Hindlimb muscle (tissue), 1 donor: ENCODE data around the gene MB. TPM values are rescaled to one million over a fixed set of nuclear protein-coding genes. Genes with fewer than 3 reads are reported as not detected.

Source experiments
- DNase-seq: peaks from one replicate; pipeline ENCODE4 v3.0.0-alpha.2; 2013
- polyA plus RNA-seq: library from polyadenylated mRNA; unstranded; fragments of 120-200 nt; gene quantifications from one replicate; pipeline ENCODE4 v1.2.1, GENCODE V29; 2013; ENCODE audit not compliant: insufficient read length

The MB gene
- polyA plus RNA-seq, 1 donor, result 215 TPM

DNA sequence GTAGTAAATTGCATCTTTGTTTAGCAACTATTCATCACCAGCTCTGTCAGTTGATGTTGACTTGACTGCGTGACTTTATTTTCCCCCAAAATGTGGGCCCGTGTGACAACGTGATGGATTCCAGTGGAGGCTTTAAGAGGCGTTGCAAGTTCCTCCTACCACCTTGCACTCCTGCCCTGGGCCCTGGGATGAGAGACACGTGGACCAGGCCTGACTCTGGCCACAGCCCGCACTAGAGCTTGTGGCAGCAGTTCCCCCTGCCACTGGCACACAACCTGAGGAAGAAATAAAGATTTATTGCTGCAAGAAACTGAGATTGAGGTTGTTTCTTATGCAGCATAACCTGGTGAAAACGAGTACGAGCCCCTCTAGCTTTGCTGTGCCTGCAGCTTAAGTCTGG lies 44.6 kb downstream of the MB start:
- no peak for DNase-seq

DNA sequence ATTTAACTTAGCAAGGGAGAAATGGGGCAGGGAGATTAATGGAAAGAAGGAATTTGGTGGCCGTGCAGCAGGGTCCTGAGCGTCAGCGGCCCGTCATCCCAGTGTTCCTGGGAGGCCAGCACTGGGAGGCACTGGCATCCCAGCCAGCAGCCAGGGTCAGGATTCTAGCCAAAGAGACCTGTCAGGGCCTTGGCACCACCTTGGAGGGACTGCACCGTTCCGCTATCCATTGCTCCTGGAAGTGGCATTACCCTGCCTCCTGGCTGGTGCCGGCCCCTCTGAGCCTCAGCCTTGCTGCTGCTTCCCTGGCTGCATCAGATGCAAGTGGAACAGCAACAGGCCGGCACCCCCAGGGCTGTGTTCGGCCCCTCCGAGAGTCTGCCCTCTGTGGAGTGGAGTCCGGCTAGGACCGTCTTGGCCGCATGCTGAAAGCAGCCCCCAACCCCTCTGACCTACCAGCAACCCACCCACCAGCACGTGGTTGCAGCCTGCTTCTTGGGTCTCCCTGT lies 46.4 kb downstream of the MB start:
- no peak for DNase-seq

DNA sequence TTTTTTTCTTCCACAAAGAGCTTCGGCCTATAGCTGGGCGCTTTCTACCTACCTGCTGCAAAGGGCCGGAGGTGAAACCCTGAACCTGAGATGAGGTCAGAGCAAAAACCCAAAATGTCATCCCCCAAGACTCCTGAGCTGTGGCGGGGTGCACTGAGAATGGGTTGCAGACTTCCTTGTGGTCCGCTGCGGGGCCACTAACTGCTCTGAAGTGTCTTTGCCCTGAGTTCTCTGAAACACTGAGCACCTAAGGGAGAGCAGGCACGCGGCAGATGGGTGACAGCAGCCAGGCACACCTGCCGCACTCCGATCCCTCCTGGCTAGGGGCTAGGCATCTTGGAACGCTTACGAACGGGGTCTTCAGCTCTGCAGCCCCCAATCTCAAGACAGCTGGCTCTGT lies 47.2 kb downstream of the MB start:
- DNase-seq, result no peak

DNA sequence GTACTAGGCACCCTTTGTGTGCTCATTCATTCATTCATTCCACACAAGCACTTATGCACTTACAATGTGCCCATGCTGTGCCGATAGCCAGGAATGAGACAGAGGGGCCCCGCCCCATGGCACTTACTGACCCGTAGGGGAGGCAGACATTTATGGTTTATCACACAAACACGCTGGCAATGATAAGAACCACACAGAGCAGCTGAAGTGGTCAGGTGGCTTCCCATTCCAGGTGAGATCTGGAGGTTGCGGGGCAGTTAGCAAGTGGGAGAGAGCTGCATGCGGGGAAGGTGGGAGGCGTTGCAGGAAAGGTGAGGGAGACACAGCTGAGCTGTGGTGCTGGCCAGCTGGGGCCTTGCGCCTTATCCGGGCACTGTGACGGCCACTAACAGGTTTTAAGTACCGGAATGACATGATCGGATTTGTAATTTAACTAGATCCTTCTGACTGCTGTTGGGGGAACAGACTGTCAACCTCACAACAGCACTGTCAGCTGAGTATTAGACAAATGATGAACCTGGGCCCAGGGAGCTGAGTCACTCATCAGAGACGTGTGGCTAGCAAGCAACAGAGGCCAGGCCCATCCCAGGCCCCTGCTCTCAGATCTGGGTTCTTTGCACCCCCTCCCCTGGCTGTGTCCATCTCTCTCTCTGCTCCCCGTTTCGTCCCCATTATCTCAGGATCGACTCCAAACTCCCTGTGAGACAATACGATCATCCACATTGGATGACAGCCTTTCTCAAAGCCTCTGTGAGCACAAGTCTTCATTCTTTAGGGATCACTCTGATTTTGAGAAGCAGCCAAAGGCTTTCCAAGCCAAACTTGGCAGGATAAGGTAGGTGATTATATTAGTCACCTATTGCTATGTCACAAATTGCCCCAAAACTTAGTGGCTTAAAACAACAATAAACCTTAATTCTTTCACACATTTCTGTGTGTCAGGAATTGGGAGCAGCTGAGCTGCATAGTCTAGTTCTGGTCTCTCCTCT lies 48.1 kb downstream of the MB start:
- no peak for DNase-seq

DNA sequence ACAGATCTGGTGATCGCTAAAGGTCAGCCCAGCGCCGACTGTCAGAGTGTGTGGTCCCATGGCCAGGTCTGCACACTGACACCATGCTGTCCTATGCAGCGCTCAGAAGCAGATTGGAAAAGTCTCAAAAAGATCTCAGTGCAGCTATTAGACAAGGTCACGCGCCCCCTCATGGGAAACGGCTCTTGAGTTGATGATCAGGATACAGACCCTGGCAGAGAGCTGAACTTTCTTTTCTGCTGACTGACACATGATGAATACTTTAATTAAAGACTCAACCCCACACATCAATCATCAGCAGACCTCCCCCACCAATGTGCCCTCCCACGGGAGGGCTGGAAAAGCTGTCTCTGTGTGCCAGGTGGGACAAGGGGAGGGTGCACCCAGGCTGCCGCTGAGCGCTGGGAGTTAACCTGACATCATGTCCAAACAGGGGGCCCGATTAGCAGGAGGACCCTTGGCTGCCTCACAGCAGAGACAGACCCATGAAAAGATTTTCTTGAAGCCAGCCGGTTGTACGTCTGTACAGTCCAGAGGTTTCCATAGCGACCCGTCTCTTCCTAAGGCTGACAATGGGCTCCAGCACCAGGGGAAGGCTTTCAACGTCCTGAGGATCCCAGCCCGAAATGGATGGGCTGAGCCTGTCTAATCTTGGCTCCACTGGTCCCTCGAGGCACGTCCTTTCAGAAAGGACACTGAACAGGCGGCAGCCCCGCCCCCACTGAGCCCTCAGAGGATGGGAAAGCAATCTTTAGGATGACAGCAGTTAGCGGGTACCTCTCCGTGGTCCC lies 49.6 kb downstream of the MB start:
- DNase-seq, result no peak

DNA sequence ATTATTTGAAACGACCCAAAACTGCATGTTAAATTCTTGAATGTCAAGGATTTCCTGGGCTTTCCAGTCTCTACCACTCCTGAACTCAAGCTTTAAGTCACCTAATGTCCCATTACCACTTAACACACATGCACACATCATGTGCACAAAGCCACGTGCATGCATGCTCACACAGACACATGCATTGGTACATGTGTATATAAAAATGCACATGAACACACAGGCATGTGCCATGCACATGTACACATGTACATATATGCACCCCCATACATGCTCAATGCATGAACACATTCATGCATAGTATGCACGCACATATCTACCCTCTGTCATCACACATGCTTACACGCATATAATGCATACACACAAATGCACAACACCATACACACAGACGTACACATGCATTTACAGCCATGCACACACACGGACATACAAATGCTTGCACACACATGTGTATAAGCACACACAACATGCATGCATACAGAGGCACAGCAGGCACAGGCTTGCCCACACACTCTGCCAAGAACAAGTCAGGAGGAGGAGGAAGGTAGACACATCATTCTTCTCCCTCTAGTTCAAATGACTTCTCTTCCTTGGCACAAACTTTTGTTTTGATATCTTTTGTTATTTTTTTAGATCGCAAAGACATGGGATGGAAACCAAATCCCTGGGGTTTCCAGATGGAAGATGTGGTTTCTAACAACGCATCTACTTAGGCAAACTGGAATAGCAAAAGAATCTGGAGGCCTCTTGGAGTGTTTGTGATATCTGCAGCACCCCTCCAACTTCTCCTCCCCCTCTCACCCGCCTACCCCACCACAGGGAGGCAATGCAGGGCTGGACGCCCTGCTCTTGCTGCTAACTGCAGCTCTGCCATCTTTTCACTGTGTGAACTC lies 51.9 kb downstream of the MB start:
- DNase-seq, result no peak

DNA sequence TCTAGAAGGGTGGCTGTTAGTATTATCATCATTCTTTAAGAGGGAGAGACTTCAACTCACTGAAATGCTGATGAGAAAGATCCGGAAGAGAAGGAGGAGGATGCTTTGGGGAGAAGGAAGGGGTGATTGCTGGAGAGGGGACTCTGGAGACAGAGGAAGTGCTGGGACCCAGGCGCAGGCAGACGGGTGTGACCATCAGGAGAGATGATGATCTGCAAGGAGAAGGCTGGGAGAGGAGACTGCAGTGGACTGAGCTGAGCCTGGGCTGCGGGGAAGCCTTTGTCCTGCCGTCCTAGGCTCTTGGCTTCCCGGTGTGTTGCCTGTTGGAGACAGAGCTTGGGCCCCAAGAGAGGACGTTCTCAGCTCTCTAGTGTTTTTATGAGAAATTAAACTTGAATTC lies 53.9 kb downstream of the MB start:
- DNase-seq, result no peak

DNA sequence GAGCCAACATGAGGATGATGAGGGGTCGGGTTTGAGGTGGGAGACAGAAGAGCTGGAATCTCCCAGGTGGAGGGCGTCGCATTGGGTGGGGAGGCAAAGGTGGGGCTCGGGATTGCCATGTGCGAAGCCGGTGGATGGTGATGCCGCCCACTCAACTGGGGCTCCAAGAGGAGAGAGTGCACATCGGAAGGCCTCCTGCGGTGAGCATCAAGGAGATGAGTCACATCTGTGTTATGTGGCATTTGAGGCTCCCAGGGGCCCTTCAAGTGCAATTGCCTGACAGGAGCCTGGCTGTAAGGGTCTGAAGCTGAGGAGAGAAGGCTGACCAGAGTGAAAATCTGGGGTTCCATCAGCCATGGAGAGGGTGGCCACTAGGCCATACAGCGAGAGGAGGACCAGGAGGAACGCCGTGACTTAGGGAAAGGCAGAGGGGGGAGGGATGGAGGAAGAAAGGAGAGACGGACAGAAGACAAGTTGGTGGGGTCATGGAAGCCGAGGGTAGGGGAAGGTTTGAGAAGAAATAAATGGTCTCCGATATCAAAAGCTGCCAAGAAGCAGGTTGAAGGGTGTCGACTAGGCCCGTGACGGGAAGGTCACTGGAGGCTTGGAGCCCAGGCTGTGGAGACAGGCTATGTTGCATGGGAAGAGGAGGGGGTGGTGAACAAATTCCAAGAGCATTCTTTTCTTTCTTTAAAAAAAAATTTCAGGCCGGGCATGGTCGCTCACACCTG lies 55.2 kb downstream of the MB start:
- no peak for DNase-seq

DNA sequence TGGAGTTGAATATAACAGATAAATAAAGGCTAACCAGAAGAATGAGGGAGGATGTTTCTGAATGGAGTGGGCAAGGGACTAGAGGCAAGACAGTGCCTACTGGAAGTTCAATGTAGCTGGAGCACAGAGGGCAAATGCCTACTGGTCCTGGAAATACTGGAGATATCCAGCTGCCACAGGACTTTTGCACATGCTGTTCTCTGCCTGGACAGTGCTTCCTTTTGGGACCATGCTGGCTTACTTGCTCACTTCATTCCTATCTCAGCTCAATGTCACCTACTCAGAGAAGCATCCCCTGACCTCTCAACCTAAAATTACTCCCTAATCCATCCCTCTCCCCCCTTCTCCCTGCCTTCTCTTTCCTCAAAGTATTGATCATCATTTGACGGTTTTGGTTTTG lies 56.3 kb downstream of the MB start:
- no peak for DNase-seq

DNA sequence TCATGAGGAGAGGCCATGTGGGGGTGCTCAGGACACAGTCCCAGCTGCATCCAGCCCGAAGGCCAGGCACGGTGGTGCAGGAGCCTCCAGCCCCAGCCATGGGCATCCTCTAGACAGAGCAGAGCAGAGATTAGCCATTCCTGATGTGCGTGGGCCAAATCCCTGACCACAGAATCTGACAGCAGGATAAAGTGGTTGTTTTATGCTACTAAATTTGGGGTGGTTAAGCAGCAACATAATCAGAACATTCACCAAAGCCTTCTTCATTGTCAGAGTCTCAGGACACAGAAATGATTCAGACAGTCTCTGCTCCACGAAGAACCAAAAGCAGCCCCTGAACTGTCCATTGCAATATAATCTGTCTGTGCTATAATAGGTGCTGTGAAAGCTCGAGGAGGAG lies 56.8 kb downstream of the MB start:
- DNase-seq, result no peak

DNA sequence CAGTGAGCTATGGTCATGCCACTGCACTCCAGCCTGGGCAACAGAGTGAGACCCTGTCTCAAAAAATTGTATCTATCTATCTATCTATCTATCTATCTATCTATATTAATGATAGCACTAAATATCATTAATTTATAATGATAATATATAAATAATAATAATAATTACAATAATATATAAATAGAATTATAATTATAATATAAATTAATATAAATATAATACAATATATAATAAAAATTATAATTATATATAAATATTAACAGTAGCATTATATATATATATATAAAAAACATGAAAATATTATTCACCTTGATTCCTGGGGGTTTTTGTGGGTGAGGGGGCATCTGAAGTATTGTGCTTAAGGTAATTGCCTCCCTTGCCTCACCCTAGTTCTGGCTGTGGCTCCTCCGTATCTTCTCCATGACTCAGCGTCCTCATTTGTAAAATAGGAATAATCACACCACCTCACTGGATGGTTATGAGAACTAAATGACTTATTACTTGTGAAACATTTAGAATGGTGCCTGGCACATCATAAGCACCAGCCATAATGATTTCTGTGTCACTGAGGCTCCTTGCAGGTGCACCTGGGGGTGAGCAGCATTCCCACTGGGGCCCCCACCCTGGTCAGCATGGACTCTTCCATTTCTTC lies 57.6 kb downstream of the MB start:
- DNase-seq, result no peak

DNA sequence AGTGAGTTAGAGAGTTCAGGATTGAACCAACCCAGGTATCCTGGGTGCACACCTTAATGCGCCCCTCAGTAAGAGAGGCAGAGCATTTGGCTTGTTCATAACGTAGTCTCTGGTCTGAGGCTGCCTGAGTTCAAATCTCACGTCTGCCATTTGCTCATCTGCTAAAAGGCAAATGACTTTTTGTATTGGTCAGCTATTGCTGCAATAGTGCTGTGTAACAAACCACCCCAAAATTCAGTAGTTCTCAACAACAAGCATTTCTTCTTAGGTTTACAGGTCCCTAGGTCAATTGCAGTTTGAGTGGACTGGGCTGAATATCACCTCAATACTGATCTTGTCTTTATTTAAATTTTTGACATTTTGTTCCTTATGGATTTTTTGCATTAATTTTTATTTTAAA lies 58.4 kb downstream of the MB start:
- no peak for DNase-seq

DNA sequence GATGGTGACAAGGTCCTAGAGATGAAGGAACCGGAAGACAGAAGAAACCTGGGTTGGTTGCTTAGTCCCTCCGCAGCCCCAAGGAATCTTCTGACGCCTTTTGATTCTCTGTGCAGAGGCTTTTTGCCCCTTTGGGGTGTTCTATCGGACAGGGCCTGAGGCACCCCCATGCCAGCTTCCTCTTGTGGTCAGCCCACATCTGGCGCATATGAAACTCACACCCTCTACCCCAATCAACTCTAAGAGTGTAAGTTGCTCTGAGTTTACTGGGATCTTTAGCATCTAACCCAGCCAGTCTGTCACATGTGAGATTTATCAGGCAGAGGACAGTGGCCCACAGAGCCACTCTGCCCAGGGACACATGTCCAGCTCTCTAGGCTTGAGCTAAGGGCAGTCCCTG lies 59.1 kb downstream of the MB start:
- no peak for DNase-seq

Other genes with a start within 250 kb of the MB start
- 18.1 TPM for gene HMOX1, start 236.2 kb downstream of the MB start, polyA plus RNA-seq
- 34.3 TPM for gene MCM5, start 217.2 kb downstream of the MB start, polyA plus RNA-seq
- 25.4 TPM for gene RASD2, start 76.5 kb downstream of the MB start, polyA plus RNA-seq
- 2.8 TPM for gene APOL6, start 31.1 kb upstream of the MB start, polyA plus RNA-seq
- 2.0 TPM for gene APOL5, start 100.5 kb upstream of the MB start, polyA plus RNA-seq